HG03442 (cell line): ENCODE results near the gene GNAI1.
"Not testable (repeated sequence)": the region's sequence is repeated elsewhere in the genome, so short reads cannot be mapped to it uniquely, and the experiment has no call there.

ENCODE experiments used
- ATAC-seq: cut with Tn5 transposase; IDR thresholded peaks from one replicate; pipeline ENCODE4 v1.9.1; 2021; ENCODE audit warnings: mild to moderate bottlenecking, moderate library complexity; ENCODE audit not compliant: unreplicated experiment

GNAI1 gene

DNA sequence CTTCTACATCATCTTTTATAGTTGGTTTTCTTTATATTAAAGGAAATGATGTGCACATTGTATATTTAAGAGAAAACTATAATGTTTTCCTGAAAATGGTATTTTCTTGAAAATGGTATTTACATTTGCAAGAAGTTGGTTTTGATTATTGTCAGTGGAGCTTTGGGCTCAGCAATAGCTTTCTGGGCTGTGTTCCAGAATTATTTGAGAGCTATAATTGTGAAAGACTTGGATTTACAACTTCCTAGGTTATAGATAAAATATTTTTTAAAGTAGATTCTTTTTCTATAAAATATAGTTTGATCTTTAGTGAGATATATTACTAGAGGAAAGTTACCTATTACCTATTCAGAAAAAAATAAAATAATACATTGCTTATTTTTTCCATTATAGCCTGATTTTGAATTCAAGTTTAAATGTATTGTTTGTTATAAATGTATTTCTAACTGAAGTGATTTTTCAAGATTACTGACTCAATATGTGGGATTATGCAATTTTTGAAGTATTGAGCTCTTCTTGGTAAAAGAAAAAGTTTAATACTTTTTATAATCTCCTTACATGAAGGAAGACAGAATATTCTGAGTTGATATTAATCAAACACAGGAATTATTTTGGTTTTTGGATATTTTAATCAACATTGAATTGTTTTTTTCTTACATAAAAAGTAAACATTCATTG, 20.2 kb downstream of the GNAI1 start:
- no peak for ATAC-seq

DNA sequence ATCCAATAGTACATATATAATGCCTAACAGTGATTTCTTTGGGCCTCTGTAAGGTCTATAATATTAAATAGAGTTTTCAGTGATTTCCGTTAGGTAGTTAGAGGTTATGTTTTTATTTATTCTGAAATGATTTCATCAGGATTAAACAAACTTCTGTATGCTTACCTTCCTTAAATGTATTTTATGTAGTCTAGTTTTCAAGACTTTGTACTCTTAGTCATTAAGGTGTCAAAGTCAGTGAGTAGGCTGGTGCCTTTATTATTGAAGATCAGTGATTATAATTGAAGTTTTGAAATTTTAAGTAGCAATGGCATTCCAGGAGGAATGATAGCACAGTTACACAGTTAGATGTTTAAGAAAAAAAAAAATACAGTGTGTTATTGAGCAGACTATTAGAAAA, 20.7 kb downstream of the GNAI1 start:
- no peak for ATAC-seq

DNA sequence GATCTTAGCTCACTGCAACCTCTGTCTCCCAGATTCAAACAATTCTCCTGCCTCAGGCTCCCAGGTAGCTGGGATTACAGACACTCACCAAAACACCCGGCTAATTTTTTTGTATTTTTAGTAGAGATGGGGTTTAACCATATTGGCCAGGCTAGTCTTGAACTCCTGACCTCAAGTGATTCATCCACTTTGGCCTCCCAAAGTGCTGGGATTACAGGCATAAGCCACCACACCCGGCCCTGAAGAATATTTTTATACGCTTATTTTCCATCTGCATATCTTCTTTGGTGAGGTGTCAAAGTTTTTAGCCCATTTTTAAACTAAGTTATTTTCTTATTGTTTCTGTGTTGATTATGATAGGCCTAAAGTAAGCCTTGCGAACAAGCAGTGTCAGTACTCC, 23.1 kb downstream of the GNAI1 start:
- ATAC-seq, result not testable (repeated sequence)

- ATAC-seq, result no peak
These were observed 25.2 kb downstream of the GNAI1 start for GRCh38 chr7:80159802-80160201.

GRCh38 chr7:80161466-80161865, 26.8 kb downstream of the GNAI1 start:
- no peak for ATAC-seq

GRCh38 chr7:80165177-80165576, 30.5 kb downstream of the GNAI1 start:
- ATAC-seq, result no peak

- no peak for ATAC-seq
These were observed 35.8 kb downstream of the GNAI1 start for GRCh38 chr7:80170445-80170844.

GRCh38 chr7:80172387-80172786, 37.8 kb downstream of the GNAI1 start:
- no peak for ATAC-seq

GRCh38 chr7:80175744-80176143, 41.1 kb downstream of the GNAI1 start:
- ATAC-seq, result peak; percentile 54

DNA sequence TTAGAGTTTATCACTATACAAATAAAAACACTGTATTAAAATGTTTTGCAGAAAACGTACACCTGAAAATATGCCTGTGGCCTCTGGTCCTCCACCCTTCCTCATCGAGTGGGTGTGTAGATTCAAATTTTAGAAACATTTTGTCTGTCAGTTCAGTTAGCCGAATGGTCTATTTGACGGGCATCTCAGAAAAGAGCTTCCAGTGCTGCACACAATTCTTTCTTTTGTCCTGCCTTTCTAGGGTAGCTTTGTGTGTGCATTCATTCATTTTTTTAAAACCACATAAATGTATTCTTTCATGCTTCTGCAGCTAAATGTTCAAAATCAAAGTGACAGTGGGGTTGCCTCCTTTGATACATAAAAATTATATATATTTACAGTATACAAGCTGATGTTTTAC, 46.8 kb downstream of the GNAI1 start:
- no peak for ATAC-seq

- no peak for ATAC-seq
These were observed 48.1 kb downstream of the GNAI1 start for GRCh38 chr7:80182630-80183276.

GRCh38 chr7:80183351-80183750, 48.7 kb downstream of the GNAI1 start:
- ATAC-seq, result no peak

GRCh38 chr7:80183900-80184685, 49.5 kb downstream of the GNAI1 start:
- no peak for ATAC-seq

GRCh38 chr7:80184693-80185092, 50.1 kb downstream of the GNAI1 start:
- no peak for ATAC-seq

GRCh38 chr7:80185571-80185970, 50.9 kb downstream of the GNAI1 start:
- no peak for ATAC-seq

GRCh38 chr7:80186721-80187120, 52.1 kb downstream of the GNAI1 start:
- no peak for ATAC-seq

DNA sequence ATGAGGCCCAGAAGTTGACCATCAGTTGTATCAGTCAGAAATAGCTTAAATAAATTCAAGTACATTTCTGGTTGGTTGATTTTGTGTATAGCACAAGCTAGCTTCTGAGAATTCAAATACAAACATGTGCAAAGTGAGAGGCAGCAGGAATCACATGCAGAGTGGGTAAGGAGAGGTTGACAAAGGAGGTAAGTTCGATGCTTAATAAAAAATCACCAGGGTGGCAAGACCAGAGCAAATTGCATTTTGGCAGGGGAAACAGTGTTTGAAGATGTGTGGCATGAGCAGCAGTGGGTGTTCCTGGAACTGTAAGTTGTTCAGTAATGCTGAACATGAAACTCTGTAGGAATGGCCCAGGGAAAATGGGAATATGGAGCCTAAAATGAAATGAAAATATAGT, 52.6 kb downstream of the GNAI1 start:
- no peak for ATAC-seq

GRCh38 chr7:80187727-80188126, 53.1 kb downstream of the GNAI1 start:
- ATAC-seq, result no peak

- no peak for ATAC-seq
These were observed 55.0 kb downstream of the GNAI1 start for GRCh38 chr7:80189638-80190037.

GRCh38 chr7:80197627-80198026, 63.0 kb downstream of the GNAI1 start:
- ATAC-seq, result no peak

GRCh38 chr7:80199051-80199450, 64.4 kb downstream of the GNAI1 start:
- ATAC-seq, result no peak

- ATAC-seq, result no peak
These were observed 69.8 kb downstream of the GNAI1 start for GRCh38 chr7:80204454-80204853.
